Gastroesophageal sphincter (tissue), 4 donors: Measurements from ENCODE around the gene RBM27. TPM values are rescaled to one million over a fixed set of nuclear protein-coding genes. Genes with fewer than 3 reads are reported as not detected.
"Not testable (repeated sequence)": the region's sequence is repeated elsewhere in the genome, so short reads cannot be mapped to it uniquely, and the experiment has no call there.

Experiments
- ATAC-seq: fragments of 150-250 bp; one replicate; pipeline ENCODE4 v1.9.1; 2016; ENCODE audit warnings: mild to moderate bottlenecking, moderate library complexity
- H3K27ac ChIP-seq, 4 donors: fragments of 200-600 bp; sonication (generic) in 3 of 4; 1 replicate in 3 of 4; 2 replicates in 1 of 4; pipeline ENCODE4 v1.5.1; 2016 to 2019
- H3K27me3 ChIP-seq: fragments of 200-600 bp; sonication (generic); one replicate; pipeline ENCODE4 v1.5.1; 2019
- H3K36me3 ChIP-seq, 2 donors: fragments of 200-600 bp; sonication (generic); one replicate each; pipeline ENCODE4 v1.5.1; 2019; ENCODE audit warnings: control low read depth in 1 of 2
- H3K4me1 ChIP-seq, 3 donors: fragments of 200-600 bp; sonication (generic); 1 replicate in 2 of 3; 2 replicates in 1 of 3; pipeline ENCODE4 v1.5.1; 2016 to 2019; ENCODE audit warnings: control low read depth in 2 of 3
- H3K4me3 ChIP-seq, 2 donors: fragments of 200-600 bp; sonication (generic); one replicate each; pipeline ENCODE4 v1.5.1; 2019; ENCODE audit warnings: mild to moderate bottlenecking in 1 of 2, moderate library complexity in 1 of 2
- H3K9me3 ChIP-seq, 3 donors: fragments of 200-600 bp; sonication (generic); one replicate each; pipeline ENCODE4 v1.5.1; 2017 to 2019; ENCODE audit warnings: control low read depth in 2 of 3
- EP300 ChIP-seq: sonication (generic); formaldehyde crosslinking; IDR thresholded peaks from one replicate; pipeline ENCODE4 v1.6.1; 2017; ENCODE audit warnings: antibody characterized with exemption, mild to moderate bottlenecking
- POLR2A ChIP-seq, 2 donors: fragments of 450-650 bp; IDR thresholded peaks; one replicate each; pipeline ENCODE4 v1.6.1; 2017; ENCODE audit warnings: antibody characterized with exemption in 2 of 2, mild to moderate bottlenecking in 2 of 2, moderate library complexity in 1 of 2
- POLR2AphosphoS5 ChIP-seq: sonication (generic); formaldehyde crosslinking; IDR thresholded peaks from one replicate; pipeline ENCODE4 v1.6.1; 2017; ENCODE audit warnings: antibody characterized with exemption
- WGBS, 2 donors: methylation state at CpG; one replicate each; pipeline ENCODE4 v1.1.5; 2018; ENCODE audit warnings: low coverage in 1 of 2; 5-methylcytosine and 5-hydroxymethylcytosine counted together
- total RNA-seq, 4 donors: library from RNA; depleted of rRNA; stranded (reverse); fragments of >200 nt; gene quantifications; one replicate each; pipeline ENCODE4 v1.1.0, GENCODE V29; 2016
- TF ChIP-seq, protein P1 (sequence below), 4 experiments: fragments of 200-600 bp in 2 of 4; fragments of 450-650 bp in 2 of 4; sonication (generic) in 1 of 4; IDR thresholded peaks; one replicate each; pipeline ENCODE4 v1.5.1; 2017 to 2019; ENCODE audit warnings: antibody characterized with exemption in 4 of 4, mild to moderate bottlenecking in 2 of 4, moderate library complexity in 2 of 4

Gene RBM27
- total RNA-seq, 4 donors from 2014 or later, result 20.4 to 29.6 (median 21.2) TPM

DNA sequence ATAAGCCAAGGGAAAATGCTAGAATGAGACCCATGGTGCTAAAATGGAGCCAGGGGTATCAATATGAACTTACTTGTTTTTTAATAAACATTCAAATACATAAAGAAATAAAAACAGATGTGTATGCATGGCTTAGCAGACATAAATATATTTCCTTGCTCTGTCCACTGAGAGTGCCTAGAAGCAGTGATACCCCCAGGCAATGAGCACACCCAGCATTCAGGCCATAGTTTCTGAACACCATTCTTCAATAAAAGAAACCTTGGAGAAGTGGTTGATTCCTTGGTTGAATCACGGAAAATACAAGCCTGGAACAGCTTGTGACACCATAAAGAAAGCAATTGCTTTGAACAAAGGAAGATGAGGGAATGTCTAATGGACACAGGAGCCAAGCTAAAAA lies 37.5 kb upstream of the RBM27 start:
- Histone ChIP-seq H3K4me1 (no peaks in the 10 kb centered on the region), H3K27me3 (no peaks in the 10 kb centered on the region), H3K4me3 (no peak overlapping the region), H3K27ac (no peak overlapping the region), H3K9me3 (no peaks in the 10 kb centered on the region), H3K36me3 (peaks cover 3 to 100% of the 10 kb centered on the region in 2 donors)
- WGBS, 2 donors, result 78 to 89% methylated on average over 1 of the region's 1 CpG
- TF ChIP-seq EP300 (no peak), POLR2AphosphoS5 (no peak), POLR2A (IDR thresholded peaks at IDR 0.05) (no peak)
- TF ChIP-seq, protein P1, sequence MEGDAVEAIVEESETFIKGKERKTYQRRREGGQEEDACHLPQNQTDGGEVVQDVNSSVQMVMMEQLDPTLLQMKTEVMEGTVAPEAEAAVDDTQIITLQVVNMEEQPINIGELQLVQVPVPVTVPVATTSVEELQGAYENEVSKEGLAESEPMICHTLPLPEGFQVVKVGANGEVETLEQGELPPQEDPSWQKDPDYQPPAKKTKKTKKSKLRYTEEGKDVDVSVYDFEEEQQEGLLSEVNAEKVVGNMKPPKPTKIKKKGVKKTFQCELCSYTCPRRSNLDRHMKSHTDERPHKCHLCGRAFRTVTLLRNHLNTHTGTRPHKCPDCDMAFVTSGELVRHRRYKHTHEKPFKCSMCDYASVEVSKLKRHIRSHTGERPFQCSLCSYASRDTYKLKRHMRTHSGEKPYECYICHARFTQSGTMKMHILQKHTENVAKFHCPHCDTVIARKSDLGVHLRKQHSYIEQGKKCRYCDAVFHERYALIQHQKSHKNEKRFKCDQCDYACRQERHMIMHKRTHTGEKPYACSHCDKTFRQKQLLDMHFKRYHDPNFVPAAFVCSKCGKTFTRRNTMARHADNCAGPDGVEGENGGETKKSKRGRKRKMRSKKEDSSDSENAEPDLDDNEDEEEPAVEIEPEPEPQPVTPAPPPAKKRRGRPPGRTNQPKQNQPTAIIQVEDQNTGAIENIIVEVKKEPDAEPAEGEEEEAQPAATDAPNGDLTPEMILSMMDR (IDR thresholded peaks at IDR 0.05), result no peak
- no peak for ATAC-seq

DNA sequence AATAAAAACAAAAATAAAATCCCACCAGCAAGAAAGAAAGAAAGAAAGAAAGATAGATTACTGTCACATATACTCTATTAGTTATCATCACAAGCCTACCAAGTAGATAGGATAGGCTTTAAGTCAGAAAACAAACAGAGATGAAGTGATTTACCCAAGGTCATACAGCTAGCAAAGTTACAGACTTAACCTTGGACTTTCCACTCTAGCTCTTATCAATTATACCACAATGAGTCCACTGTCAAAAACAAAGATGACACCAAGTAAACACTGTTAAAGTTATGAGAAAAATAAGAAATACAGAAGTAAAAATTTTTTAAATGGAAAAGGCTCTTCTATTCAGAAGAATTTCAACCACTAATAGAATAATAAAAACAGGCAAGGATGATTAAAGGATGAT lies 34.3 kb upstream of the RBM27 start:
- ATAC-seq, result no peak
- H3K4me3 ChIP-seq, result no peak overlapping the region
- no peaks in the 10 kb centered on the region for H3K9me3 ChIP-seq
- TF ChIP-seq POLR2AphosphoS5 (no peak), POLR2A (IDR thresholded peaks at IDR 0.05) (no peak), EP300 (no peak)
- TF ChIP-seq, protein P1 (IDR thresholded peaks at IDR 0.05), result no peak
- peaks cover 0 to 90% of the 10 kb centered on the region in 2 donors for H3K36me3 ChIP-seq
- H3K27ac ChIP-seq, result no peak overlapping the region
- H3K4me1 ChIP-seq, result no peaks in the 10 kb centered on the region
- H3K27me3 ChIP-seq, result no peaks in the 10 kb centered on the region

DNA sequence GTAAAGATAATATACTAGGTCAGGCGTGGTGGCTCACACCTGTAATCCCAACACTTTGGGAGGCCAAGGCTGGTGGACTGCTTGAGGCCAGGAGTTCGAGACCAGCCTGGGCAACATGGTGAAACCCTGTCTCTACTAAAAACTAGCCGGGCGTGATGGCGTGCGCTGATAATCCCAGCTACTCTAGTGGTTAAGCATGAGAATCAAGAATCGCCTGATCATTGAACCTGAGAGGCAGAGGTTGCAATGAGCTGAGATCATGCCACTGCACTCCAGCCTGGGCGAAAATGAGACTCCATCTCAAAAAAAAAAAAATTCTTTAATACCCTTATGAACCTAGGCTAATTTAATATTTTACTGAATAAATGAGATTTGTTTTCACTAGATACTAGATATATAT lies 30.4 kb upstream of the RBM27 start:
- H3K27ac ChIP-seq, H3K27me3 ChIP-seq, H3K9me3 ChIP-seq, H3K4me3 ChIP-seq, H3K4me1 ChIP-seq, ATAC-seq: not testable (repeated sequence)
- peaks cover 0 to 84% of the 10 kb centered on the region in 2 donors for H3K36me3 ChIP-seq
- WGBS, 2 donors, result 97 to 98% methylated on average over 6 to 8 of the region's 8 CpGs

DNA sequence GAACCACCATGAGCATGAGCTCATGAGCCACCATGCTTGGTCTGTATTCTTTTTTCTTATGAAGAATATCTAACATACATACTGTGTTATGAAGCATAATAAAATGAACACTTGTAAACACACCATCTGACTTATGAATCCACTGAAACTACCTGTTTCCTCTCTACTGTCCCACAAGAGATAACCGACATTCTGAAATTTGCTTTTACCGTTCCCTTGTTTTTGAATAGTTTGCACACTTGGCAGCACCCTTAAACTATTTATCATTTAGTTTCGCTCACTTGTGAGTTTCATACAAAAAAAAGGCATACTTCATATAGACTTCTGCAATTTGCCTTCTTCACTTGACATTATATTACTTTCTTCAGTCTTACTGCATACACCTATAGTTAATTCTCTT lies 29.8 kb upstream of the RBM27 start:
- Histone ChIP-seq H3K36me3 (peaks cover 0 to 78% of the 10 kb centered on the region in 2 donors), H3K4me3 (no peak overlapping the region), H3K27ac (no peak overlapping the region), H3K4me1 (no peaks in the 10 kb centered on the region), H3K9me3 (no peaks in the 10 kb centered on the region), H3K27me3 (no peaks in the 10 kb centered on the region)
- ATAC-seq, result no peak
- WGBS, 2 donors, result 88 to 98% methylated on average over 3 of the region's 3 CpGs
- TF ChIP-seq POLR2A (IDR thresholded peaks at IDR 0.05) (no peak), EP300 (no peak), POLR2AphosphoS5 (no peak)
- TF ChIP-seq, protein P1 (IDR thresholded peaks at IDR 0.05), result no peak

DNA sequence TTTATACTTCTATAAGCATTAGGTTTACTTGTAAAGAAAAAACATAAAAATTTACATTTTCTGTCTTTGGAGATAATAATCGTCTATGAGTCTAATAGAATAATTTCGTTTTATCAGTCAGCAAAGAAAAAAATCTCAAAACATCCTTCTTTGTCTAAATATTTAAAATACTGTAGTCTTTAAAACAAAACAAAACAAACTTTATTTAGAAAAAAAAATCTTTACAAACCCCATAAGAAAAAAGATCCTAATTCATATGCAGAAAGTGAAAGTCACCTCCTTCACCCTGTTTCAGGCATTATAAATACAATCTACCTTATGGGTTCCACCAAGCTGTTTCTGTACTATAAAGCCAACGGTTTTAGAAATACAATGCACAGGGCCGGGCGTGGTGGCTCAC lies 26.6 kb upstream of the RBM27 start:
- no peak for ATAC-seq
- H3K4me1 ChIP-seq, result peaks cover 0 to 27% (median 6%) of the 10 kb centered on the region in 3 donors
- H3K4me3 ChIP-seq, result no peak overlapping the region
- 72 to 88% methylated on average over 2 to 3 of the region's 5 CpGs for WGBS, 2 donors
- no peak overlapping the region for H3K27ac ChIP-seq
- peaks cover 0 to 46% of the 10 kb centered on the region in 2 donors for H3K36me3 ChIP-seq
- no peaks in the 10 kb centered on the region for H3K27me3 ChIP-seq
- no peak for TF ChIP-seq POLR2AphosphoS5
- TF ChIP-seq POLR2A (IDR thresholded peaks at IDR 0.05), result no peak
- no peak for TF ChIP-seq EP300
- TF ChIP-seq, protein P1 (IDR thresholded peaks at IDR 0.05), result no peak
- no peaks in the 10 kb centered on the region for H3K9me3 ChIP-seq
